Right atrium auricular region (tissue), 2 donors: ENCODE measurements around the gene LCT. TPM values are rescaled to one million over a fixed set of nuclear protein-coding genes. Genes with fewer than 3 reads are reported as not detected.

Source experiments
- DNase-seq: peaks from one replicate; pipeline ENCODE4 v3.0.0-alpha.2; 2019; ENCODE audit warnings: low spot score
- H3K27ac ChIP-seq, 2 donors: fragments of 200-600 bp; sonication (generic); 1 replicate in 1 of 2; 2 replicates in 1 of 2; pipeline ENCODE4 v1.5.1; 2016 to 2019
- H3K27me3 ChIP-seq, 2 donors: fragments of 200-600 bp; sonication (generic); one replicate each; pipeline versions ENCODE4 v1.5.1 to v1.6.0; 2017 to 2019
- H3K36me3 ChIP-seq: fragments of 200-600 bp; sonication (generic); one replicate; pipeline ENCODE4 v1.5.1; 2016
- H3K4me1 ChIP-seq, 2 donors: fragments of 200-600 bp; sonication (generic); one replicate each; pipeline versions ENCODE4 v1.5.1 to v1.6.0; 2017 to 2019
- H3K4me3 ChIP-seq, 2 donors: fragments of 200-600 bp; sonication (generic); 1 replicate in 1 of 2; 2 replicates in 1 of 2; pipeline ENCODE4 v1.5.1; 2017 to 2019; ENCODE audit warnings: mild to moderate bottlenecking in 1 of 2, moderate library complexity in 1 of 2
- H3K9me3 ChIP-seq, 2 donors: fragments of 200-600 bp; sonication (generic); one replicate each; pipeline ENCODE4 v1.5.1; 2019
- CTCF ChIP-seq, 2 donors: fragments of 200-600 bp; sonication (generic); IDR thresholded peaks; one replicate each; pipeline ENCODE4 v1.5.1; 2019; ENCODE audit warnings: antibody characterized with exemption in 2 of 2
- total RNA-seq, 2 donors: library from RNA; depleted of rRNA; stranded (reverse); fragments of >200 nt; gene quantifications; one replicate each; pipeline ENCODE4 v1.1.0, GENCODE V29; 2016

LCT gene
- total RNA-seq, 2 donors from 2014 or later: not detected

- Histone ChIP-seq H3K27ac (no peak overlapping the region), H3K36me3 (peaks cover 12% of the 10 kb centered on the region), H3K27me3 (no peaks in the 10 kb centered on the region), H3K4me3 (no peak overlapping the region), H3K4me1 (peaks cover 0 to 15% of the 10 kb centered on the region in 2 donors), H3K9me3 (no peaks in the 10 kb centered on the region)
- TF ChIP-seq CTCF (IDR thresholded peaks at IDR 0.05): no peak
- DNase-seq: peak; percentile 5
Observed at GRCh38 chr2:135843671-135844070, 6.7 kb upstream of the LCT start.

GRCh38 chr2:135840601-135841000 lies 3.6 kb upstream of the LCT start:
- H3K27me3 ChIP-seq: no peaks in the 10 kb centered on the region
- H3K4me1 ChIP-seq: peaks cover 0 to 15% of the 10 kb centered on the region in 2 donors
- no peaks in the 10 kb centered on the region for H3K9me3 ChIP-seq
- H3K4me3 ChIP-seq: no peak overlapping the region
- DNase-seq: peak; percentile 57
- H3K27ac ChIP-seq: peak overlapping the region in 1 of 2 donors; percentile 40
- no peak for TF ChIP-seq CTCF (IDR thresholded peaks at IDR 0.05)
- peaks cover under 1% of the 10 kb centered on the region for H3K36me3 ChIP-seq

- no peaks in the 10 kb centered on the region for H3K9me3 ChIP-seq
- no peak overlapping the region for H3K4me3 ChIP-seq
- peaks cover 0 to 15% of the 10 kb centered on the region in 2 donors for H3K4me1 ChIP-seq
- no peak for DNase-seq
- H3K27me3 ChIP-seq: no peaks in the 10 kb centered on the region
- TF ChIP-seq CTCF (IDR thresholded peaks at IDR 0.05): no peak
- H3K36me3 ChIP-seq: no peaks in the 10 kb centered on the region
- H3K27ac ChIP-seq: peak overlapping the region; percentile 16 to 40
Observed at GRCh38 chr2:135839713-135840112, 2.7 kb upstream of the LCT start.

- Histone ChIP-seq H3K27ac (no peak overlapping the region), H3K4me1 (peaks cover 0 to 15% of the 10 kb centered on the region in 2 donors), H3K9me3 (no peaks in the 10 kb centered on the region), H3K36me3 (no peaks in the 10 kb centered on the region), H3K4me3 (no peak overlapping the region), H3K27me3 (no peaks in the 10 kb centered on the region)
- DNase-seq: no peak
- no peak for TF ChIP-seq CTCF (IDR thresholded peaks at IDR 0.05)
Observed at GRCh38 chr2:135838502-135838901, 1.5 kb upstream of the LCT start.

GRCh38 chr2:135832891-135833290 lies 4.1 kb downstream of the LCT start:
- H3K4me1 ChIP-seq: no peaks in the 10 kb centered on the region
- DNase-seq: no peak
- no peak for TF ChIP-seq CTCF (IDR thresholded peaks at IDR 0.05)
- H3K9me3 ChIP-seq: no peaks in the 10 kb centered on the region
- no peaks in the 10 kb centered on the region for H3K36me3 ChIP-seq
- H3K4me3 ChIP-seq: no peak overlapping the region
- H3K27ac ChIP-seq: no peak overlapping the region
- no peaks in the 10 kb centered on the region for H3K27me3 ChIP-seq

GRCh38 chr2:135831180-135831812 lies 5.7 kb downstream of the LCT start:
- no peak overlapping the region for H3K27ac ChIP-seq
- no peaks in the 10 kb centered on the region for H3K36me3 ChIP-seq
- no peak overlapping the region for H3K4me3 ChIP-seq
- no peak for TF ChIP-seq CTCF (IDR thresholded peaks at IDR 0.05)
- DNase-seq: no peak
- H3K9me3 ChIP-seq: no peaks in the 10 kb centered on the region
- no peaks in the 10 kb centered on the region for H3K4me1 ChIP-seq
- no peaks in the 10 kb centered on the region for H3K27me3 ChIP-seq
